GM10248 (cell line): ENCODE results near the gene CDH18.

Experiments
- CTCF ChIA-PET: fragments of 300-600 bp; sonication (Branson Sonifier 250); formaldehyde crosslinking; extraction: SDS; loops from one replicate; lab custom pipeline; 2021; ENCODE audit warnings: antibody characterized with exemption; lab: Yijun Ruan, JAX
- POLR2A ChIA-PET: fragments of 350-650 bp; sonication (Branson Sonifier 250); formaldehyde crosslinking; extraction: SDS; loops from one replicate; lab custom pipeline; 2020; ENCODE audit warnings: antibody characterized with exemption; lab: Yijun Ruan, JAX
- DNase-seq: peaks from one replicate; pipeline ENCODE4 v3.0.0; 2012; ENCODE audit errors: extremely low spot score
- TF ChIP-seq, protein P1 (sequence below): IDR thresholded peaks from 2 replicates; pipeline ENCODE4 v1.5.1; 2012; ENCODE audit warnings: mild to moderate bottlenecking, low read depth; ENCODE audit errors: extremely low read depth, missing control alignments, control extremely low read depth

Gene CDH18

DNA sequence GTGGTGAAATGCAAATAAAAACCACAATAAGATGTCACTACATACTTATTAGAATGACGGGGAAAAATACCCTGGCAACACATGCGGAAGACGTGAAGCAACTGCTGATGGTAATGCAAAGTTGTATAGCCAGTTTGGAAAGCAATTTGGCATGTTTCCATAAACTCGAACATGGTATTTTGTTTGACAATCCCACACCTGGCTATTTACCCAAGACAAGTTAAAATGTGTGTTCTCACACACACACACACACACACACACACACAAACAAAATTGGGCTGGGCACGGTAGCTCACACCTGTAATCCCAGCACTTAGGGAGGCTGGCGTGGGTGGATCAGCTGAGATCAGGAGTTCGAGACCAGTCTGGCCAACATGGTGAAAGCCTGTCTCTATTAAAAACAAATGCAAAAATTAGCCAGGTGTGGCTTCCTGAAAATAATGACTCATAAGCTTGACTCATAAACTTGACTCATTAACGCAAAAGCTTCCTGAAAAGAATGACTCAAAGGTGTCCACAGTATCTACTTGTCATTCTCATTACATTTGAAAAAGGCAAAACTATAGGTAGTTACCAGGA lies 456.5 kb downstream of the CDH18 start:
- CTCF ChIA-PET = no interaction called here
- TF ChIP-seq, protein P1, sequence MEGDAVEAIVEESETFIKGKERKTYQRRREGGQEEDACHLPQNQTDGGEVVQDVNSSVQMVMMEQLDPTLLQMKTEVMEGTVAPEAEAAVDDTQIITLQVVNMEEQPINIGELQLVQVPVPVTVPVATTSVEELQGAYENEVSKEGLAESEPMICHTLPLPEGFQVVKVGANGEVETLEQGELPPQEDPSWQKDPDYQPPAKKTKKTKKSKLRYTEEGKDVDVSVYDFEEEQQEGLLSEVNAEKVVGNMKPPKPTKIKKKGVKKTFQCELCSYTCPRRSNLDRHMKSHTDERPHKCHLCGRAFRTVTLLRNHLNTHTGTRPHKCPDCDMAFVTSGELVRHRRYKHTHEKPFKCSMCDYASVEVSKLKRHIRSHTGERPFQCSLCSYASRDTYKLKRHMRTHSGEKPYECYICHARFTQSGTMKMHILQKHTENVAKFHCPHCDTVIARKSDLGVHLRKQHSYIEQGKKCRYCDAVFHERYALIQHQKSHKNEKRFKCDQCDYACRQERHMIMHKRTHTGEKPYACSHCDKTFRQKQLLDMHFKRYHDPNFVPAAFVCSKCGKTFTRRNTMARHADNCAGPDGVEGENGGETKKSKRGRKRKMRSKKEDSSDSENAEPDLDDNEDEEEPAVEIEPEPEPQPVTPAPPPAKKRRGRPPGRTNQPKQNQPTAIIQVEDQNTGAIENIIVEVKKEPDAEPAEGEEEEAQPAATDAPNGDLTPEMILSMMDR = no peak
- POLR2A ChIA-PET = no interaction called here

DNA sequence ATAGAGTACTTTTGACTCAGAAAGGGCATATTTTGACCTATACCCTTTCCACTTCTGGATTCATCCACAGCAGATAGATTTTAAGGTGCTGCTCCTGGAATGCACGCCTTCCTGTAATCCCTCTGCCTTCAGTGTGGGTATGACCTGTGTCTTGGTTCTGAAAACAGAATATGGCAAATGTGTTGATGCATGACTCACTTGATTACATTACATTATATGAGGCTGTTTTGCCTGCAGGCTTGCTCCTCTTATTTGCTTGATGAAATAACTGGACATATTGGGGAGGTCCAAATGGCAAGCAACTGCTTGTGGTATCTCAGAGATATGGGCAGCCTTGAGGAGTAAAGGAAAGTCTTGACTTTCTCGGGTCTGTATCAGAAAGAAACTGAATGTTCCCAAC lies 468.6 kb downstream of the CDH18 start:
- POLR2A ChIA-PET = no interaction called here
- CTCF ChIA-PET = no interaction called here
- TF ChIP-seq, protein P1 = no peak
- no peak for DNase-seq

More for the DNA sequence above, 456.5 kb downstream of the CDH18 start:
- DNase-seq = no peak

GRCh38 chr5:19498852-19499251 lies 489.1 kb downstream of the CDH18 start:
- ChIA-PET POLR2A (no interaction called here), CTCF (interaction anchor here (0.9 kb wide), 1 partner anchor 14 kb away, joined by 3 read pairs; no protein-coding TSS in a partner anchor)
- no peak for DNase-seq
- TF ChIP-seq, protein P1 = no peak

DNA sequence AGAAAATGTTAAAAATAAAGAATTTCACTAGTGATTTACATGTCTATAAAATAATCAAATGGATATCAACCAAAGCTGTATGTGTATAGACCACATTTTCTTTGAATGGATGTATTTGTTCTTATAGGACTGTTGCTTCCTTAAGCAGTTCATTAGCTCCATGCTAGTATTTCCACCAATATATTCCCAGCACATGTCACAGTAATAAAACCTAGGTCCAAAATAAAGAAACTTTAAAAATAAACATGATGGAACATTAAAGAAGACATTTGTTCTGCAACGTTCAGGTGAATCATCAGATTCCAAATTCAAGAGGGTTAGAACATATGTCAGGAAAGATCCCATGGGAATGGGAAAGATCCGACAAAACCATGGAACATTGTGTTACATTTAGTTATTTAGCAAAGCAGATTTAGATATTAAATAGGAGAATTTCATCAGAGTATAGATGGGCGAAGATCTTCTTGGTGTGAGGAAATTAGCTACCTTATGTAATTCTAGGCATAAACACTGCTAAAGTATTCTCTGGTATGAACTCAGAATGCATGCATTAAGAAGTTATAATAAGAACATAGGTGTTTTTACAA lies 490.7 kb downstream of the CDH18 start:
- POLR2A ChIA-PET = no interaction called here
- CTCF ChIA-PET = interaction anchor here (1.9 to 2.0 kb wide), 2 partner anchors 11 to 13 kb away, joined by 5 read pairs; no protein-coding TSS in a partner anchor
- TF ChIP-seq, protein P1 = no peak
- no peak for DNase-seq

DNA sequence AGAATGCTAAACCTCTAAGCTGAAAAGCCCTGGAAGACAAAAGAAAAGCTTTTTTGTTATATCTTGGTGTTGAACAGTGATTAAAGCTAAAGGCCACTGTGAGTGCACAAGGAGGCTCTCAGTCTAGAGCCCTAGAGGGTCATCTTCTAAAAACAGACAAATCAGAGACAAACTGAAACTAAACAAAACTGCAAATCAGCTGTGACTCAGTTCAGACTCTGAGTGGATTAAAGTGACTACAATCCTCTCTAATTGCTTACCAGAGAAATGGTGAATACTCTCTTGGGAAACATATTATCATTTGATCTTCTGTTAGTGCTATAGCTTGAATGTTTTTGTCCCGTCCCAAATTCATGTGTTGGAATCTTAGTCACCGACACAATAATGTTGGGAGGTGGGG lies 491.9 kb downstream of the CDH18 start:
- ChIA-PET POLR2A (no interaction called here), CTCF (interaction anchor here (1.9 to 2.0 kb wide), 2 partner anchors 9 to 12 kb away, joined by 5 read pairs; no protein-coding TSS in a partner anchor)
- no peak for DNase-seq
- TF ChIP-seq, protein P1 = no peak

GRCh38 chr5:19492861-19493260 lies 495.1 kb downstream of the CDH18 start:
- no peak for DNase-seq
- TF ChIP-seq, protein P1 = no peak
- ChIA-PET CTCF (no interaction called here), POLR2A (no interaction called here)
